Putamen (tissue), 1 donor: ENCODE results near the gene LIF.
"Not testable (repeated sequence)": the region's sequence is repeated elsewhere in the genome, so short reads cannot be mapped to it uniquely, and the experiment has no call there.

ENCODE experiments used
- DNase-seq: peaks from one replicate; pipeline ENCODE4 v3.0.0-alpha.2; 2016; ENCODE audit warnings: low spot score

Gene LIF

DNA sequence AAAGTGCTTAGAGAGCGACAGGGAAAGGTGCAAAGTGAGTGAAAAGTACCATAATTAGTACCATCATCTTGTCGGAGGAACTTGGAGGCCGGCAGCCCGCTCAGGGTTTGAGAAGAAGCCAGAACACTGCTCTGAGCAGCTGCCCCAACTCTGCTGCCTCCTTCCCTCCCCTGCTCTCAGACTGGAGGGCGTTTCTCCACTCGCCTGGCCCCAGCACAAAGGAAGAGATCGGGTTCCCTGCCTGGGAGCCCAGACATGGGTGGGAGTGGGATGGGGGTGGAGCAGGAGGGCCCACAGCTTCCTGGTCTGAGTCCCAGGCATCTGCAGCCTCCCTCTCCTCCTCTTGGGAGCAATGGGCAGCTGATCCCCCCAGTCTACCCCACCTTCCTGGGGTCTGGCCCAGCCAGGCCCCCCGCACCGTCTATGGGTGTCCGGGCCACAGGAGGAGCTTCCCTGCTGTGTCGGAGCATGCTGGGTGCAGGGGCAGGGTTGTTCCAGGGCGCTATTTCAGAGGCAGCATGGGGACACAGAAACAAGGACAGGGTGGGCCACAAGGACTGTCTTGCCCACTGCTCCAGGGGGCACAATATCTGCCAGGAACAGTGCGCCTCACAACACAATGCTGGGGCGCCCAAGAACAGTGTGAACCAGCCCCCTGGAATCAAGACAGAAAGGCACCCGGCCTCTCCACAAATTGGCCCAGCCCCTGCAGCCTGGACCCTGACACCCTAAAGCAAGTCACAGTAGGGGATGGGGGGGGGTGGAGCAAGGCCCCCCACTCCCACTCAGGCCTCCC is 4.8 kb downstream of the LIF start:
- DNase-seq = no peak

DNA sequence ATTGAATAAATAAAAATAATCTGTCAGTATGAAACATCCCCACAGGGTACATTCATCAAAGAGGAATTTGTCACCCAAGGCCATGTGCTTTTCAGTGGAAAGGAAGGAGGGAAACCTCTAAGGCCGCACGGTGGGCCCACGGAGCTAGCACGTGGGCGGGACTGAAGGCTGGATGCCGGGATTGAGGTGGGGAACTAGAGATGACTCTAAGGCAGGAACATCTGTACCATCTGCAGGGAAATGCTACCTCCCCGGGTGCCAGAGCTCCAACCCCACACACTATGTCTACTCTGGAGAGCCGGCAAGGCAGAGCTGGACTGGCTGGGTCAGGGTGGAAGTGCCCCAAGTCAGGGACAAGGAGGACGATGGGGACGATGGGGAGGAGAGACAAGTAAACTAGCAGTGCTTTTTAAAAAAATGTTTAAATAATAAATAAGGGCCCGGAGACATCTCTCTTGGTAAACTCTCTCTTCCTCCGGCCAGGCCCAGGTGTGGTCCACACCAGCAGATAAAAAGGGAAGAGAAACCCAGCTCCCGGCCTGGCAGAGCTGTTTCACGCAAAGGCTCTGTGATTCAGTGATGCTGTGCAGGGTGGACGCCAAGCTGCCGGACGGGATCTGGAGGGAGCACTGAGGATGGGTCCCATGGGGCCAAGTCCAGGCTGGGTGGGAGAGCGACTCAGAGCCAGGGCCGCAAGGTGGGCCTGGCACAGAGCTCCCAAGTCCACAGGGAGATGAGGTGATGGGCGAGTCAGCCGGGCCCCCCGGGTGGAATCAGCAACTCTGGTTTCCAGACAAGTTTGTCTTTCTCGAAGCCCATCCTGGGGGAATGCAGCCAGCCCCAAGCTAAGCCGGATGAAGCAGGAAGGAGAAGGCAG is 5.8 kb downstream of the LIF start:
- no peak for DNase-seq

DNA sequence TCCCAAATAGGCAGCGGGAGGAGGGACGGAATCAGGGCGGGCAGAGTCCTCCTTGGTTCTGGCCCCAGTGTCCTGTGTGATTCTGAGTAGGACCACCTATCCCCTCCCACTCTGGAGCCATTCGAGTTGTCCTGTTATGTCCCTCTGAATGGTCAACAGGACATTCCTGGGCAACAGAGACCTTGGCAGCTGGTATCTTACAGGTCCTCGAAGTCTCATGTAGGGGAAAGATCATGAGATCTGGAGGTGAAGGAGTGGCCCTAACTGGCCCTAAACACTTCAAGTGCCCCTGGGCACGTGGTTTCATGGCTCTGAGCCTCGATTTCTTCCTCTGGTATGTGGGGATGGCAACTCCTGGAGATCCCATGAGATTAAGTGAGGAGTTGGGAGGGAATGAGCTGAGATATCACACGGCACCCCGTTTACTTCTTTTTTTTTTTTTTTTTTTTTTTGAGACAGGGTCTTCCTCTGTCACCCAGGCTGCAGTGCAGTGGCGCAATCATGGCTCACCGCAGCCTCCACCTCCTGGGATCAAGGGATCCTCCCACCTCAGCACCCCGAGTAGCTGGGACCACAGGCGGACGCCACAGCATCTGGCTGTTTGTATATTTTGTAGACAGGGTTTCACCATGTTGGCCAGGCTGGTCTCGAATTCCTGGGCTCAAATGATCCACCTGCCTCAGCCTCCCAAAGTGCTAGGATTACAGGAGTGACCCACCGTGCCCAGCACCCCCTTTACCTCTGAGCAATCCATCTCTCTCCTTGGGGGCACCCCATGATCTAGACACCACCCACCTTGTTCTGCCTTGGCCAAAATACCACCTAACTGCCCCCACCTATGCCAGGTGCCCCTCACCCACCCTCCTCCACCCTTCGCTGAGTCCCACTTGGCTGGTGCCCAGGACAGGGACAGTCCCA is 6.8 kb downstream of the LIF start:
- DNase-seq = no peak

DNA sequence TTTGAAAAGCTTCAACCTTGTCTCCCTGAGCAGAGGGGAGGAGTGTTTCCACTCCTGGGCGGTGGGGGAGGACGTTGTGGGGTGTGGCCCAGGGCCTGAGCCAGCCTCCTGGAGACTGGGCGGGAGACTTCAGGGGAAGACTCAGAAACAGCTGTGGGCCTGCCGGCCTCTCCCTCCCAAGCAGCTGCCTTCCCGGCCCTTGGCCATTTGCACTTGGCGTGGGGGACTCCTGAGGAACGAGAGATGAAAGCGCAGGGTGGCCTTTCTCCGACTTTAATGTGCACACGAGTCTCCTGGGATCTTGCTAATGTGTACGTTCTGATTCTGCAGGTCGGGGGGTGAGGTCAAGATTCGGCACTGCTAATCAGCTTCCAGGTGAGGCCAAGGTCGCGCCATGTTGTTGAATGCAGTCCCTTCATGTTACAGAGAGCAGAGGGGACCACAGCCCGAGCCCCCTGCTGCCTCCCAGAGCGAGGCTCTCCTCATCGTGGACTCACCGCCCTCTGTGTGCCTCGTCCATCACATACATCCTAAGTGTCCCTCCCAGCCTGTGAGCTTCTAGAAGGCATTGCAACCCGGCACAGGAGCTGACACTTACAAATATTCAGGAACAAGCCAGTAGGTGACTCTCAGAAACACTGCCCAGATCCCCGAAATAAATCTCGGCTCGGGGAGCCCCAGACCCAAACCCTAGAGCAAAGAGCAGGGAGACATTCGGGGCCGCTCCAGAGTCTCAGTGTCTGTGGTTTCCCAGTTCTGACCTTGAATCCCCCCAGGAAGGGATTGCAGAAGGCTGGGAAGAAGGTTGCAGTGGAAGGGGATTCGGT is 7.7 kb downstream of the LIF start:
- no peak for DNase-seq

DNA sequence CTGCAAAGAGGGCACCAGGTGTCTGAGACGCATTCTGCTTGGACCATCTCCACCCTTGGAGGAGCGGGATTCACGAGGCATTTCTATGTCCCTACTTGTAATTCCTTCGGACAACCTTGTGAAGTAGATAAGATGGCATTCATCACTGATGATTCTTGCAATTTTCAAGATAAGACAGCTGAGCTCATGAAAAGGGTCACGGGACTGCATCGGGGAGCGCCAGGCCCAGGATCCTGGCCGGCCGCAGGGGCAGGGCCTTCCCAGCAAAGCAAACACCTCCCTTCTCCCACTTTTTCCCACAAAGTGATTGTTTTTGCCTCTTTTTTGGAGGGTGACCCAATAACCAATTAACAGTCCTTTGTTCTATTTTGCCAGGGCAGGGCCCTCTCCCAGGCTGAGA is 8.4 kb downstream of the LIF start:
- DNase-seq = no peak

DNA sequence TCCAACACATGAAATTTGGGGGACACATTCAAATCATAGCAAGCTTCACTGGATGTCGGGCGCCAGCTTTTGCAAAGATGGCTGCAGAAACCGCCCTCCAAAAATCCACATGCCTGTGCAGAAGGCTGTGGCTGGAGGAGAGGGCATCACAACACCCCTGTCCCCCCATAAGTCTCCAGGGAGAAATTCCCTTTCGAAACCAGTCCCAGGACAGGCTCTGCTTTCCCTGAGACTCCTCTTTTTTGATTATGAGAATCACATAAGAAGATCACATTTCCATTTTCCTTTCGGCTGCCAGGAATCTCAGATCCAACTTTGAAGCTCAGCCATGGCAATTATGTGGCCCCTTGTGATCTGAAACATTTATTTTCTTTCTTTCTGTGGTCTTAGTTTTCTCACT is 9.7 kb downstream of the LIF start:
- no peak for DNase-seq

DNA sequence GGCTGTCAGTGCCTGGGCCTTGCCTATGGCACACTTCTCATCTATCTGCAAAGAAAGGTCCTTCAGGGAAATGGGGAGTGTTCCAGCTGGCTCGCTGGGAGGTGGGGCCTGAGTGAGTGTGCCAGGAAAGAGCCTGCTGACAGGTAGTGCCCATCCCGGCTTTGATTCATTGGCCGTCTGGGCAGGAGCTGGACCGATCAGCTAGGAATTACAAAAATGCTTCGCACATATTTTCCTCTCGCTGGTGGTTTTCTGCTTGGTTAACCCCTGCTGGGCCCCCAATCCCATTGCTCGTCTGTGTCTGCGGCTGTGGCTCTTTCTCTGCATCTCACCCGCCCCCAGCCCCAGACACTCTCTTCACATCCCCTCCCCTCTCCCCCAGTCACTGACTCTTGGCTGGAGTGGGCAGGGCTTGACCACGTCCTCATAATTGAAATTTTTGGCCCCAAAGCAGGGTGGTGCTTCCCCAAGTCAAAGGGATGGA is 10.8 kb downstream of the LIF start:
- DNase-seq = no peak

DNA sequence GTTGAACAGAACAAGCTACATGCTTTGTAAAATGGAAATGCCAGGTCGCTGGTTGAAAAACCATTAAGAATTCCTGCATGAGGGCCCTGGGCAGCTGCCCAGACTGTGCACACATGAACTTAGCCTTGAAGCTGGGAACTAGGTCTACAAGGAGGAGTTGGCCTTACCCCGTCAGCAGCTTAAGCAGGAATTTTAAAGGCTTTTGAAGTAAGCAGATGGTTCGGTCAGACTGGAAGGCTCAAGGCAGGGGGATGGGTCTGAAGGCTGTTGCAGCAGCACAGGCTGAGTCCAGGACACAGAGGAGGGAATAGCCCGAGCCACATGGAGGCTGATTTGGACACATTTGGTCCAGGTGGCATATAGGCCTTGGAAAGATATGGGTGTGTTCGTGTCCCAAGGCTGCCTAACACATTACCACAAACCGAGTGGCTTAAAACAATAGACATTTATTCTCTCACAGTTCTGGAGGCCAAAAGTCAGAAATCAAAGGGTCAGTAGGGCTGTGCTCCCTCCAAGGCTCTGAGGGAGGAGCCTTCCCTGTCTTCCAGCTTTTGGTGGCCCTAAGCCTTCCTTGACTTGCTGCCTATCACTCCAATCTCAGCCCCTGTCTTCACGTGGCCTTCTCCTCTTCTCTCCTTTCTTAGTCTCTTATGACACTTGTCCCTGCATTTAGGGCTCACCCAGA is 11.6 kb downstream of the LIF start:
- no peak for DNase-seq

DNA sequence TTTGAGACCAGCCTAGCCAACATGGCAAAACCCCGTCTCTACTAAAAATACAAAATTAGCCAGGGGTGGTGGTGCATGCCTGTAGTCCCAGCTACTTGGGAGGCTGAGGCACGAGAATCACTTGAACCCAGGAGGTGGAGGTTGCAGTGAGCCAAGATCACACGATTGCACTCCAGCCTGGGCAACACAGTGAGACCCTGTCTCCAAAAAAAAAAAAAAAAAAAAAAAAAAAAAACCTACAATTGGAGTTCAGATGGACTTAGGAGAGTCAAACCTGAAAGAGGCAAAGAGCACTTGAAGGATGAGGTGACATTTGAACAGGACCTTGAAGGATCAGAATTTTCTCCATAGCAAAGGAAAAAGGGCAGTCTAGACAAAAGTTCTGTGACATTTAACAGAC is 12.2 kb downstream of the LIF start:
- DNase-seq = not testable (repeated sequence)

DNA sequence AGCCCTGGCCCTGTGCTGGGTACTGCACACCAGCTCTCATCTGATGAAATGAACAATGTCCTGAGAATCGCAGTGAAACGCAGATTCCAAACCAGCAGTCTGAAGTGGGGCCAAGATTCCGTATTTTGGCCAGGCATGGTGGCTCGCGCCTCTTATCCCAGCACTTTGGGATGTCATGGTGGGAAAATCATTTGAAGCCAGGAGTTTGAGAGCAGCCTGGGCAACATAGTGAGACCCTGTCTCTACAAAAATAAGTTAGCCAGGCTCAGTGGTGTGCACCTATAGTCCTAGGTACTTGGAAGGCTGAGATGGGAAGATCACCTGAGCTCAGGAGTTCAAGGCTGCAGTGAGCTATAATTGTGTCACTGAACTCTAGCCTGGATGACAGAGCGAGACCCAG is 13.0 kb downstream of the LIF start:
- DNase-seq = no peak

DNA sequence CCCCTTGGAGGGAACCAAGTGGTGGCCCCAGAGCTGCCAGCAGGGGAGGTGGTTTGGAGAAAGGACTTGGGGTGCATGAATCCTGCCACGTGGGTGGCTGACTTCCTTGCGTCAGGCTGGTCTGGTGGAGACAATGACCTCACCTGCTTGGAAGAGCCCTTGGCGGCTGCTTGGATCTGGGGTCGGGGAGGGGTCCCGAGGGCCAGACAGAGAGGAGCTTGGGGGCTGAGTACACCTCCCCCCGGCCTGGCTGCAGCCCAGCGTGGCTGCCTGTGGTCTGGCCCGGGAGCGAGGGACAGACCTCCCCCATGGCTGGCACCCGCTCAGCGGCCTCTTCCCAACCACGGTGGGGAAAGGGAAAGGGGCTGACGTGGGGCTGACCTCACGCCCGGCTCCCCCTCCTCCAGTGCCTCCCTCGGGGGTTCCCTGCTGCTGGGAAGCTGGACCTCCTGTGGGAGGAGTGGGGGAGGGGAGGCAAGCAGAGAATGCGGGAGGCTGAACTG is 13.8 kb downstream of the LIF start:
- DNase-seq = no peak

DNA sequence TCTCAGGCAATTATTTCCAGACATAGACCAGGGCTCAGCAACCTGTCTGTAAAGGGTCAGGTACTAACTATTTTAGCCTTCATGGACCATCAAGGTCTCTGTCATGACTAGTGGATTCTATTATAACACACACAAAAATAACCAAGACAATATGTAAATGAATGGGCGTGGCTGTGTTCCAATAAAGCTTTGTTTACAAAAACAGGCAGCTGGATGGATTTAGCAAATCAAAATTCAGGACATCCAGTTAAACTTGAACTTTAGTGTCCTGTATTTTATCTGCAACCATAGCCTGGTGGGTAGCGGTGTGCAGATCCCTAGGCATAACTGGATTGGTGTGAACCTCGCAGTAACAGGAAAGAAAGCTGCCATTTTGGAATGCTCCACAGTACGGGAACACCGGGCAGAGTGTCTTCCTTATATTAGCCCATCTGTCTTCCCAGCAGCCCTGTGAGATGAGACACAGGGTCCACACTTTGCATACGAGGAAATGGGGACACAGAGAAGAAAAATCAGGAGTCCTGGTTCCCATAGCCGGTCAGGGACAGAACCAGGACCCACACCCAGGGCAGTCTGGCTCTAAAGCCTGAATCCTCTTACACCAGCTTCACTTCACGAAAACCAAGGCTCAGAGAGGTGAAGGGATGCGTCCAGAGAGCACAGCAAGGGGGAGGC is 15.6 kb downstream of the LIF start:
- no peak for DNase-seq

DNA sequence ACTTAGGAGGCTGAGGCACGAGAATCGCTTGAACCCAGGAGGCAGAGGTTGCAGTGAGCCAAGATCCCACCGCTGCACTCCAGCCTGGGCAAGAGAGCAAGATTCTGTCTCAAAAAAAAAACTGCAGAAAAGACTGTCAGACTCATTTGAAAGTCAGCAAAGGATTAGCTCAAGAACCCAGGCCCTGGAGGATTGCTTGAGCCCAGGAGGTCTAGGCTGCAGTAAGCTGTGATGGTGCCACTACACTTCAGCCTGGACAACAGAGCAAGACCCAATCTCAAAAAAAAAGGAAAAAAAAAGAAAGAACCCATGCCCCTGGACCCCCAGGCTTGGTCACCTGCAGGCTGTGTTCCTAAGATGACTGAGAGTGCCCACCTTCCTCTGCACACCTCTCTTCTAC is 16.2 kb downstream of the LIF start:
- no peak for DNase-seq

DNA sequence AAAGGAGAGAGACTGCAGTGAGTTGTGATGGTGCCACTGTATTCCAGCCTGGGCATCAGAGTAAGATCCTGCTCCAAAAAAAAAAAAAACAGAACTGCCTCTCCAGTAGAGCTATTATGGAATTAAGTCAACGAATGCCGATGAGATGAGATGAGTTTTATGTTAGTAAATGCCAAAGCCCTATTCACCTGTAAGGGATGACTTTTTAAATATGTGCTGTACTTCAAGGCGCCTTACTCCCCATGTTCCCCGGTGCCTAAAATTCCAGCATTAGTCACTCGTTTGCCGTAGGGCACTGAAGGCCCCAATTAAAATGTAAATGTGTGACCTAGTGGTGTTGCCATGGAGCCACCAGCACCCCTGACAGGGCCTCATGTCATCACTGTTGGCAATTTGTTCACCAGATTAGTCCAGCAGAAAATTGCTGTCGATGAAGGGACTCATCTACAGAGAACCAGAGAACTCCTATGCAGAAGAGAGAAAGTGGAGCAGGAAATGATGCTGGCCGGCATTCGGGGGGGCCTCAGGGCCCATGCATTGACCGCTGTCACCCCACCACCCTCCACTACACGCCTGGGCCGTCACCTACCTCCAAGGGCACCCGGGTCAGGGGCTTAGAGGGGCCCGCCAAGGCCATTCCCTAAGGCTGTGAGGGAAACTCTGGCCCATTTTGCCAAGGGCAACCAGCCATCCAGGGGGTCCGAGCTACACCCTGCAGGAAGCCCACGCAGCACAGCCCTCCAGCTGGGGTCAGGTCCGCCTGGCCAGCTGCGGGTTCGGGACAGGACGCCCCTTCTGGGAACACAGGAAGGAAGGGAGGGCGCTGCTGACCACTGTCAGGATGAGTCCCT is 17.8 kb downstream of the LIF start:
- DNase-seq = no peak

DNA sequence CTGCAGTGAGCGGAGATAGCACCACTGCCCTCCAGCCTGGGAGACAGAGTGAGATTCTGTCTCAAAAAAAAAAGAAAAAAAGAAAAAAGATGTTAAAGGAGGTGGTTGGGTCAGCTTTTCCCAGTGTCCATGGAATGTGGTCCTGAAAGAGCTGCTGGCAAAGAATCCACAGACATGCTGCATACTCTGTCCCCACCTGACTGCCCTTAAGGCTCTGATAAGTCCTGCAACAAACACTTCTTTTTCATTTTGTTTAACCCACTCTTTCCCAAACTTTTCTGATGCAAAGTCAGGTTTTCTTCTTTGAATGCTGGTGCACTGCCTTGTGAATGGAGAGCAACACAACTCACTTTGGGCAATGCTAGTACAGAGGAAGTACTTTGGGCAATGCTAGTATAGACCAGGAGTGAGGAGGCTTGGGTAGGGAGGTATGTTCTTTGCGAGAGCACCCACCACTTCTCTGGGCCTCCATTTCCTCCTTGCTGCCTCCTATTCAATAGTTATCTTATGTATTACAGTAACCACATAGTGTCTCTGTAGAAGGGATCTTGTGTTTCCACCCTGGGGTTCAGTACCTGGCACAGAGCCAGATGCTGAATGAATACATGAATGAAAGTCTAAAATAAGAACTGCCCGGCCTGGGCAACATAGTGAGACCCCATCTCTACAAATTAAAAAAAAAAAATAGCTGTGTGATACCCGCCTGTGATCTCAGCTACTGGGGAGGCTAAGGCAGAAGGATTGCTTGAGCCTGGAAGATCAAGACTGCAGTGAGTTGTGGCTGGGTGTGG is 18.9 kb downstream of the LIF start:
- no peak for DNase-seq

DNA sequence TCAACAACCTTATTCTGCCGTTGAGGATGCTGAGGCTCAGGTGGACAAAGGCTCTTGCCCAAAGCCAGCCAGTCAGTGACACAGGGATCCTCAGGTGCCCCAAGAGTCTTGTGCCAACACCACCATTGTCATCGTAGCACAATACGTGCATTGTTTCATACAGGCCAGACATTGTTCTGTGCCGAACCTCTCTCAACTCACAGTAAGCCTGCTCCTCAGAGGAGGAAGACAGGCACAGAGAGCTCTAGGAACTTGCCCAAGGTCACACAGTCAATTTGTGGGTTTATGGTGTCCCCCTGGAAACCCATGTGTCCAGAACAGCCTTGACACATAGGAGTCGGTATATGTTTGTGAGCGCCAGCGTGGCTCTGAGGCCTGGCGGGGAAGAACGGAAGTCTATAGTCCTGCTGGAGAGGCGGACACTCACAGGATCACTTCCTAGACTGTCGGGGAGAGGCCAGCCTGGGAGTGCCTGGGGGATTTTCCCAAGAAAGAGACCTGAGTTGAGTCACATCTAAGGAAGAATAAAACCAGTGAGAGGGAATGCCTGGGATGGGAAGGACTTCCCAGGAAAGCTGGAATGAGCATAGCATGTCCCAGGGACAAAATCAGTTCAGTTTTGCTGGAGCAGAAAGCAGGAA is 20.2 kb downstream of the LIF start:
- no peak for DNase-seq

DNA sequence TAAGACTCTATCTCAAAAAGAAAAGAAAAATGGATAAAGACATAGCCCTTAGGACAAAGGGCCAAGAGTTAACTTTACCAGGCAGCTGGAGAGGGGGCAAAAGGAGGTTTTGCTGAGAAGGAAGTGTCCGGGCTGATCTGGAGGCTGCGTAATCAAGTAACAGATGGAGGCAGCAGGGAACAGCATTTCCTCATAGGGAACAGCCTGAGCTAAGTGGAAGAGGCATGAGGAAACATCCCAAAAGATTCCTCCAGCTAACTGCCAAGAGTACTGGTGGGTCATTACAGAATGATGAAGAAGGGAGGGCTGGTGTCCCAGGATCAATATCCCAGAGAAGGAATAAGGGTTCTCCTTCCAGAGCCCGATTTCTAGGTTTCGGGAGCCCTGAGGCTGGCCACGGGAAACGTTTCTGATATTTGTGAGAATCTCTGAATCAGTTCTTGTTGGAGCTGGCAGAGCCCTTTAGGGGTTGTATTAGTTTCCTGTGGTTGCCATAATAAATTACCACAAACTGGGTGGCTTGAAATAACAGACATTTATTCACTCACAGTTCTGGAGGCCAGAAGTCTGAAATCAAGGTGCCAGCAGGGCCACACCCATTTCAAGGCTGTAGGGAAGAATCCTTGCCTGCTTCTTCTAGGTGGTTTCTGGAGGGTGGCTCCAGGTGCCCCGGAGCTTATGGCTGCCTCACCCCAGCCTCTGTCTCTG is 21.2 kb downstream of the LIF start:
- DNase-seq = no peak
